Natural killer cell treated with Interleukin-12 subunit alpha and Interleukin-12 subunit beta and Interleukin-15 and Interleukin-18, amount 100 ng/mL, for 72 hours (primary cell): ENCODE data around the gene KHDRBS1. TPM values are rescaled to one million over a fixed set of nuclear protein-coding genes. Genes with fewer than 3 reads are reported as not detected.
A peak's percentile ranks its signal among the peaks of the same experiment; 100 is the strongest.

Experiments
- ATAC-seq, 2 donors: fragments of 150-1000 bp; cut with Tn5 transposase in 1 of 2; sonication (Bioruptor Pico), chemical (Tn5 transposase) in 1 of 2; 2 replicates each; pipeline ENCODE4 v1.10.0; 2021
- DNase-seq: peaks from one replicate; pipeline ENCODE4 v3.0.0; 2022; ENCODE audit warnings: low spot score
- H3K27ac Mint-ChIP-seq, 2 donors: 1 replicate in 1 of 2; 2 replicates in 1 of 2; pipeline ENCODE4 v1.8.0; 2022; ENCODE audit warnings: mixed read lengths in 2 of 2, mild to moderate bottlenecking in 1 of 2, moderate library complexity in 1 of 2
- H3K27me3 Mint-ChIP-seq, 2 donors: 1 replicate in 1 of 2; 2 replicates in 1 of 2; pipeline ENCODE4 v1.8.0; 2022; ENCODE audit warnings: mixed read lengths in 2 of 2
- H3K36me3 Mint-ChIP-seq: one replicate; pipeline ENCODE4 v1.8.0; 2022; ENCODE audit warnings: mixed read lengths
- H3K4me1 Mint-ChIP-seq, 2 donors: 1 replicate in 1 of 2; 2 replicates in 1 of 2; pipeline ENCODE4 v1.8.0; 2022; ENCODE audit warnings: low read depth in 2 of 2, mixed read lengths in 2 of 2, mild to moderate bottlenecking in 1 of 2
- H3K4me3 Mint-ChIP-seq: one replicate; pipeline ENCODE4 v1.8.0; 2022; ENCODE audit warnings: mixed read lengths
- H3K9me3 Mint-ChIP-seq: 2 replicates; pipeline ENCODE4 v1.8.0; 2022; ENCODE audit warnings: mixed read lengths
- total RNA-seq, 2 donors: library from RNA; stranded (reverse); gene quantifications; one replicate each; pipeline ENCODE4 v1.2.3, GENCODE V29; 2022

Gene KHDRBS1
- total RNA-seq, result 100 to 1,000 TPM; 156 TPM

GRCh38 chr1:32013386-32014198 is at the start of gene KHDRBS1:
KHDRBS1 (plus strand) TSS chr1:32013868; CDS start chr1:32013996, 128 bp downstream.
- Mint-ChIP-seq H3K36me3 (peaks cover 6% of the 10 kb centered on the region), H3K4me3 (peak within 1 kb of the TSS; percentile 90), H3K27me3 (no peaks in the 10 kb centered on the region), H3K9me3 (no peaks in the 10 kb centered on the region), H3K4me1 (peaks cover 30 to 33% of the 10 kb centered on the region in 2 donors), H3K27ac (peak within 1 kb of the TSS; percentile 90 to 91)
- peak; percentile 91 to 93 for ATAC-seq
- DNase-seq, result peak; percentile 99

GRCh38 chr1:31970873-31971272 is 42.8 kb upstream of the KHDRBS1 start:
- Mint-ChIP-seq H3K9me3 (no peaks in the 10 kb centered on the region), H3K36me3 (no peaks in the 10 kb centered on the region), H3K4me3 (no peak overlapping the region), H3K27ac (no peak overlapping the region), H3K27me3 (no peaks in the 10 kb centered on the region), H3K4me1 (peaks cover 0 to 4% of the 10 kb centered on the region in 2 donors)
- ATAC-seq, result no peak
- no peak for DNase-seq

GRCh38 chr1:31976401-31976800 is 37.3 kb upstream of the KHDRBS1 start:
- DNase-seq (no peak), ATAC-seq (no peak)

GRCh38 chr1:31977385-31978131 is 36.1 kb upstream of the KHDRBS1 start:
- DNase-seq (no peak), ATAC-seq (no peak)
- Mint-ChIP-seq H3K27ac (peak overlapping the region; percentile 49 to 71), H3K4me3 (no peak overlapping the region), H3K9me3 (no peaks in the 10 kb centered on the region), H3K36me3 (no peaks in the 10 kb centered on the region), H3K27me3 (no peaks in the 10 kb centered on the region), H3K4me1 (peaks cover 27 to 32% of the 10 kb centered on the region in 2 donors)

More at GRCh38 chr1:31976401-31976800, 37.3 kb upstream of the KHDRBS1 start:
- Mint-ChIP-seq H3K27me3 (no peaks in the 10 kb centered on the region), H3K36me3 (no peaks in the 10 kb centered on the region), H3K9me3 (no peaks in the 10 kb centered on the region), H3K4me1 (peaks cover 16 to 26% of the 10 kb centered on the region in 2 donors), H3K27ac (no peak overlapping the region), H3K4me3 (no peak overlapping the region)

- no peaks in the 10 kb centered on the region for H3K27me3 Mint-ChIP-seq
- H3K27ac Mint-ChIP-seq, result peak overlapping the region; percentile 18 to 76
- no peak overlapping the region for H3K4me3 Mint-ChIP-seq
- ATAC-seq (no peak), DNase-seq (no peak)
- H3K9me3 Mint-ChIP-seq, result no peaks in the 10 kb centered on the region
- no peaks in the 10 kb centered on the region for H3K36me3 Mint-ChIP-seq
- H3K4me1 Mint-ChIP-seq, result peaks cover 38 to 42% of the 10 kb centered on the region in 2 donors
Measured at GRCh38 chr1:31978843-31979400, 34.7 kb upstream of the KHDRBS1 start.

- Mint-ChIP-seq H3K4me3 (peak overlapping the region; percentile 82), H3K27me3 (no peaks in the 10 kb centered on the region), H3K27ac (peak overlapping the region; percentile 91 to 97), H3K4me1 (peaks cover 51 to 54% of the 10 kb centered on the region in 2 donors), H3K9me3 (no peaks in the 10 kb centered on the region), H3K36me3 (no peaks in the 10 kb centered on the region)
- ATAC-seq (peak in 1 of 2 donors; percentile 41), DNase-seq (no peak)
Measured at GRCh38 chr1:31980835-31981455, 32.7 kb upstream of the KHDRBS1 start.

- peak; percentile 80 to 87 for ATAC-seq
- Mint-ChIP-seq H3K27me3 (no peaks in the 10 kb centered on the region), H3K36me3 (no peaks in the 10 kb centered on the region), H3K9me3 (no peaks in the 10 kb centered on the region), H3K4me3 (peak overlapping the region; percentile 82), H3K27ac (peak overlapping the region; percentile 91 to 97), H3K4me1 (peaks cover 51 to 54% of the 10 kb centered on the region in 2 donors)
- peak; percentile 75 for DNase-seq
Measured at GRCh38 chr1:31981456-31981839, 32.2 kb upstream of the KHDRBS1 start.

GRCh38 chr1:31981972-31982371 is 31.7 kb upstream of the KHDRBS1 start:
- no peaks in the 10 kb centered on the region for H3K36me3 Mint-ChIP-seq
- peak overlapping the region; percentile 91 to 97 for H3K27ac Mint-ChIP-seq
- ATAC-seq (peak; percentile 73 to 74), DNase-seq (peak; percentile 76)
- H3K4me3 Mint-ChIP-seq, result peak overlapping the region; percentile 82
- H3K9me3 Mint-ChIP-seq, result no peaks in the 10 kb centered on the region
- no peaks in the 10 kb centered on the region for H3K27me3 Mint-ChIP-seq
- peaks cover 51 to 59% of the 10 kb centered on the region in 2 donors for H3K4me1 Mint-ChIP-seq

GRCh38 chr1:31984419-31985347 is 29.0 kb upstream of the KHDRBS1 start:
- Mint-ChIP-seq H3K4me1 (peaks cover 46 to 56% of the 10 kb centered on the region in 2 donors), H3K27ac (peak overlapping the region; percentile 87 to 97), H3K4me3 (peak overlapping the region; percentile 64), H3K27me3 (no peaks in the 10 kb centered on the region), H3K36me3 (no peaks in the 10 kb centered on the region), H3K9me3 (no peaks in the 10 kb centered on the region)
- ATAC-seq (peak; percentile 45 to 82), DNase-seq (no peak)

GRCh38 chr1:31985430-31985829 is 28.2 kb upstream of the KHDRBS1 start:
- Mint-ChIP-seq H3K9me3 (no peaks in the 10 kb centered on the region), H3K27me3 (no peaks in the 10 kb centered on the region), H3K4me3 (peak overlapping the region; percentile 64), H3K27ac (peak overlapping the region; percentile 87 to 97), H3K4me1 (peaks cover 53 to 60% of the 10 kb centered on the region in 2 donors), H3K36me3 (no peaks in the 10 kb centered on the region)
- ATAC-seq (peak; percentile 61 to 66), DNase-seq (no peak)

GRCh38 chr1:31987135-31987619 is 26.5 kb upstream of the KHDRBS1 start:
- H3K27ac Mint-ChIP-seq, result peak overlapping the region; percentile 24 to 87
- DNase-seq, result no peak
- no peaks in the 10 kb centered on the region for H3K36me3 Mint-ChIP-seq
- ATAC-seq, result peak in 1 of 2 donors; percentile 43
- no peaks in the 10 kb centered on the region for H3K9me3 Mint-ChIP-seq
- no peaks in the 10 kb centered on the region for H3K27me3 Mint-ChIP-seq
- no peak overlapping the region for H3K4me3 Mint-ChIP-seq
- peaks cover 37 to 45% of the 10 kb centered on the region in 2 donors for H3K4me1 Mint-ChIP-seq

GRCh38 chr1:31989964-31990363 is 23.7 kb upstream of the KHDRBS1 start:
- Mint-ChIP-seq H3K4me1 (peaks cover 16 to 26% of the 10 kb centered on the region in 2 donors), H3K27me3 (no peaks in the 10 kb centered on the region), H3K36me3 (no peaks in the 10 kb centered on the region), H3K4me3 (no peak overlapping the region), H3K9me3 (no peaks in the 10 kb centered on the region), H3K27ac (peak overlapping the region in 1 of 2 donors; percentile 38)
- DNase-seq (no peak), ATAC-seq (no peak)
